Endothelial cell of umbilical vein (primary cell): ENCODE results near the gene NRG3. TPM values are rescaled to one million over a fixed set of nuclear protein-coding genes. Genes with fewer than 3 reads are reported as not detected.

Experiments
- BruUV-seq: library from RNA; stranded (reverse); fragments of 400-500 nt; replicated peaks from 2 replicates; lab custom pipeline; 2021; lab: Mats Ljungman, UMichigan
- CTCF ChIA-PET: fragments of 300-600, 350-600 bp; sonication (Branson Sonifier 250); formaldehyde crosslinking; loops from one replicate; lab custom pipeline; 2021; ENCODE audit warnings: antibody characterized with exemption, inconsistent platforms; lab: Charles Lee
- POLR2A ChIA-PET: fragments of 300-600, 350-600 bp; sonication (Branson Sonifier 250); formaldehyde crosslinking; loops from one replicate; lab custom pipeline; 2021; ENCODE audit warnings: antibody characterized with exemption, inconsistent platforms; lab: Charles Lee
- DNase-seq: peaks from one replicate; pipeline ENCODE4 v3.0.0-alpha.2; 2011; ENCODE audit warnings: low read depth, low spot score
- FAIRE-seq: peaks from 2 replicates; lab custom pipeline; 2011; peaks lifted over from hg19 to GRCh38; lab: Jason Lieb, UNC
- H2AFZ ChIP-seq: 2 replicates; pipeline ENCODE4 v1.6.0; 2012; ENCODE audit warnings: low read depth, low read length, control low read depth, inconsistent platforms
- H3K27ac ChIP-seq: 2 replicates; pipeline ENCODE4 v1.5.1; 2011; ENCODE audit warnings: low read depth, mild to moderate bottlenecking, control low read depth, low read length, moderate library complexity; ENCODE audit not compliant: insufficient read depth
- H3K27me3 ChIP-seq, 2 experiments: 2 replicates each; pipeline versions ENCODE4 v1.6.0 to v1.6.1; 2011; ENCODE audit warnings: low read length in 2 of 2, mixed read lengths in 1 of 2; ENCODE audit not compliant: control insufficient read depth in 2 of 2, insufficient read depth in 2 of 2
- H3K36me3 ChIP-seq, 2 experiments: 2 replicates in 1 of 2; 3 replicates in 1 of 2; pipeline ENCODE4 v1.5.1; 2011; ENCODE audit warnings: low read length in 2 of 2, mild to moderate bottlenecking in 1 of 2, moderate library complexity in 1 of 2; ENCODE audit not compliant: control insufficient read depth in 2 of 2, insufficient read depth in 2 of 2; ENCODE audit errors: extremely low read depth in 1 of 2
- H3K4me1 ChIP-seq: 3 replicates; pipeline ENCODE4 v1.5.1; 2011; ENCODE audit warnings: mild to moderate bottlenecking, low read length; ENCODE audit not compliant: control insufficient read depth, insufficient read depth; ENCODE audit errors: extremely low read depth
- H3K4me2 ChIP-seq: 2 replicates; pipeline ENCODE4 v1.6.1; 2011; ENCODE audit warnings: low read length, control low read depth, mixed read lengths; ENCODE audit not compliant: insufficient read depth
- H3K4me3 ChIP-seq, 3 experiments: fragments of 200-600 bp in 1 of 3; sonication (generic), shearing (Covaris generic) in 1 of 3; replicated peaks in 1 of 3; 2 replicates each; pipeline ENCODE4 v1.5.1; 2011 to 2016; ENCODE audit warnings: control low read depth in 3 of 3, low read length in 3 of 3, mild to moderate bottlenecking in 2 of 3, inconsistent platforms in 1 of 3, low read depth in 1 of 3, moderate library complexity in 1 of 3; ENCODE audit not compliant: insufficient read depth in 1 of 3
- H3K79me2 ChIP-seq: 2 replicates; pipeline ENCODE4 v1.6.0; 2012; ENCODE audit warnings: low read length, inconsistent platforms; ENCODE audit not compliant: control insufficient read depth, insufficient read depth
- H3K9ac ChIP-seq: replicated peaks from 2 replicates; pipeline ENCODE3; 2011; ENCODE audit warnings: low read length, control low read depth; ENCODE audit not compliant: insufficient read depth; ENCODE audit errors: extremely low read depth
- H3K9me1 ChIP-seq: replicated peaks from 3 replicates; pipeline ENCODE4 v1.6.0; 2011; ENCODE audit warnings: mild to moderate bottlenecking, low read length; ENCODE audit not compliant: control insufficient read depth, insufficient read depth; ENCODE audit errors: extremely low read depth
- H3K9me3 ChIP-seq: replicated peaks from 2 replicates; pipeline ENCODE4 v1.5.1; 2012; ENCODE audit warnings: low read length, inconsistent platforms; ENCODE audit not compliant: control insufficient read depth, insufficient read depth
- H4K20me1 ChIP-seq: replicated peaks from 2 replicates; pipeline ENCODE3; 2011; ENCODE audit warnings: mild to moderate bottlenecking, low read length; ENCODE audit not compliant: control insufficient read depth, insufficient read depth; ENCODE audit errors: extremely low read depth
- EZH2 ChIP-seq: IDR thresholded peaks from 2 replicates; pipeline ENCODE4 v1.6.1; 2012; ENCODE audit warnings: borderline replicate concordance, low read depth, mild to moderate bottlenecking, moderate library complexity, low read length, inconsistent platforms; ENCODE audit not compliant: severe bottlenecking
- FOS ChIP-seq: IDR thresholded peaks from 2 replicates; pipeline ENCODE4 v1.6.1; 2011; ENCODE audit warnings: mild to moderate bottlenecking, low read length, moderate library complexity, borderline replicate concordance; ENCODE audit not compliant: insufficient read depth
- MYC ChIP-seq: IDR thresholded peaks from one replicate; pipeline ENCODE4 v1.6.1; 2011; ENCODE audit warnings: mild to moderate bottlenecking, low read depth, low read length
- POLR2AphosphoS5 ChIP-seq: IDR thresholded peaks from 2 replicates; pipeline ENCODE4 v1.6.1; 2012; ENCODE audit warnings: low read depth, mild to moderate bottlenecking, control low read depth, low read length, moderate library complexity; ENCODE audit not compliant: insufficient read depth
- dilution Hi-C: fragments of 300-500 bp; cut with MboI; formaldehyde crosslinking; loops from one replicate; pipeline ENCODE4 v1.15.0; 2019; ENCODE audit warnings: low sequenced_read_pairs; ENCODE audit not compliant: extremely low pct_ligation_motif_present
- intact Hi-C: fragments of 100-400 bp; cut with micrococcal nuclease; formaldehyde crosslinking; loops from one replicate; pipeline ENCODE4 v1.10.0; 2022
- polyA plus RNA-seq, 4 experiments: library from polyadenylated mRNA; depleted of rRNA in 3 of 4; stranded (reverse) in 3 of 4; unstranded in 1 of 4; fragments of >200 nt; gene quantifications; 2 replicates each; pipeline versions ENCODE4 v1.2.1 to v1.2.3, GENCODE V29; 2011 to 2012; ENCODE audit warnings: missing spikeins in 1 of 4
- total RNA-seq: library from RNA; stranded (reverse); gene quantifications from 2 replicates; pipeline ENCODE4 v1.2.3, GENCODE V29; 2021
- TF ChIP-seq, protein P1 (sequence below), 2 donors: IDR thresholded peaks; 1 replicate in 1 of 2; 2 replicates in 1 of 2; pipeline ENCODE4 v1.5.1; 2011; ENCODE audit warnings: low read length in 2 of 2, mild to moderate bottlenecking in 2 of 2, moderate library complexity in 2 of 2, control low read depth in 1 of 2, inconsistent platforms in 1 of 2, low read depth in 1 of 2; ENCODE audit not compliant: insufficient read depth in 1 of 2; ENCODE audit errors: extremely low read depth in 1 of 2

NRG3 gene
- total and polyA plus RNA-seq, 2 donors (not counting 3 experiments of a cell fraction or from before 2014, with no cell fraction given): 1.9 to 3.9 TPM

DNA sequence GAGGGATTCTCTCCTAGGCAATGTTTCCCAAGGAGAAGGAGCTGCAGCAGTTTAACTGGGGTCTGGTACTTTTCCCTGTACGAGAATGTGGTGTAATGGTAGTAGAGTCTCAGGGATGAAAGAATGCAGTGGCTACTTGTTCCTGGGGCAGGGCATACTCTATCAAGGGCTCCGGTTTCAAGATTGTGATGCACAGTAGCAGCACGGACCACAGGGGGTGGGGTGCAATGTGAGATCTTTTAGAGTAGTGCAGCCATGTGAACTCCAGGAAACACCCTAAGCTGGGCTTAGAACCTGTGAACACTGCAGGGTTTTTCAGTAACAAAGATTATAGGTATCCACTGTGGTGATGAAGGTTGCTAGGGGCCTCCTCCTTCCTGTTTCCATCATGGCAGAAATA, 903.9 kb downstream of the NRG3 start:
- no peaks in the 10 kb centered on the region for H3K4me1 ChIP-seq
- no peak for DNase-seq
- CTCF ChIA-PET: no interaction called here
- POLR2A ChIA-PET: no interaction called here
- no peaks in the 10 kb centered on the region for H3K27me3 ChIP-seq
- intact Hi-C loops: no loop called here
- no peak overlapping the region for H2AFZ ChIP-seq
- no peaks in the 10 kb centered on the region for H3K79me2 ChIP-seq
- dilution Hi-C loops: no loop called here
- no peaks in the 10 kb centered on the region for H3K36me3 ChIP-seq
- H3K27ac ChIP-seq: no peak overlapping the region
- H4K20me1 ChIP-seq: no peaks in the 10 kb centered on the region
- H3K9me3 ChIP-seq: no peaks in the 10 kb centered on the region
- BruUV-seq: no TSS peak
- no peaks in the 10 kb centered on the region for H3K9me1 ChIP-seq
- TF ChIP-seq EZH2: no peak
- TF ChIP-seq, protein P1, sequence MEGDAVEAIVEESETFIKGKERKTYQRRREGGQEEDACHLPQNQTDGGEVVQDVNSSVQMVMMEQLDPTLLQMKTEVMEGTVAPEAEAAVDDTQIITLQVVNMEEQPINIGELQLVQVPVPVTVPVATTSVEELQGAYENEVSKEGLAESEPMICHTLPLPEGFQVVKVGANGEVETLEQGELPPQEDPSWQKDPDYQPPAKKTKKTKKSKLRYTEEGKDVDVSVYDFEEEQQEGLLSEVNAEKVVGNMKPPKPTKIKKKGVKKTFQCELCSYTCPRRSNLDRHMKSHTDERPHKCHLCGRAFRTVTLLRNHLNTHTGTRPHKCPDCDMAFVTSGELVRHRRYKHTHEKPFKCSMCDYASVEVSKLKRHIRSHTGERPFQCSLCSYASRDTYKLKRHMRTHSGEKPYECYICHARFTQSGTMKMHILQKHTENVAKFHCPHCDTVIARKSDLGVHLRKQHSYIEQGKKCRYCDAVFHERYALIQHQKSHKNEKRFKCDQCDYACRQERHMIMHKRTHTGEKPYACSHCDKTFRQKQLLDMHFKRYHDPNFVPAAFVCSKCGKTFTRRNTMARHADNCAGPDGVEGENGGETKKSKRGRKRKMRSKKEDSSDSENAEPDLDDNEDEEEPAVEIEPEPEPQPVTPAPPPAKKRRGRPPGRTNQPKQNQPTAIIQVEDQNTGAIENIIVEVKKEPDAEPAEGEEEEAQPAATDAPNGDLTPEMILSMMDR (IDR thresholded peaks at IDR 0.05; ENCODE audit: extremely low read depth in 1 of 2, insufficient read depth in 1 of 2, low read depth in 1 of 2, low read length in 2 of 2): no peak
- no peak for TF ChIP-seq FOS
- TF ChIP-seq MYC: no peak
- no peak for TF ChIP-seq POLR2AphosphoS5
- H3K4me3 ChIP-seq: no peak overlapping the region
- H3K4me2 ChIP-seq: no peak overlapping the region
- no peak overlapping the region for H3K9ac ChIP-seq
- no peak for FAIRE-seq

DNA sequence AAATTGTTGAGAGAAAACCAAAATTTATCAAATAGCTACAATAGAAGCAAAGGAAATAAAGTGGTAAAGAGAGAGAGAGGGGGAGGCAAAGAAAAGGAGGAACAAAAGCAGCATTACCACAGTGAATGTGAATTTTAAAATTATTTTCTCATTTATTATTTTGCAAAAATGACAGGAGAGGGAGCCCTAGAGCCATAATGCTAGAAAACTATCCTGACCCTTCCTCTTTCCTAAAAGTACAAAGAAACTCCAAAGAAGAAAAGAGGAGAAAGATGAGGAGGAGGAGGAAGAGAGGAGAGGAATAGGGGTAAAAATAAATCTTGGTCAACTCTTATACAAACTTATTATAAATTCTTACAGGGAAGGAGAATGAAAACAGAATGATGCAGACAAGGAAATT, 921.5 kb downstream of the NRG3 start:
- ChIA-PET POLR2A (no interaction called here), CTCF (interaction anchor here (0.7 to 4.3 kb wide), 9 partner anchors 173 to 1302 kb away, joined by 3 to 114 read pairs (median 5); no protein-coding TSS in a partner anchor)
- BruUV-seq: no TSS peak
- H3K4me2 ChIP-seq: no peak overlapping the region
- H2AFZ ChIP-seq: no peak overlapping the region
- H4K20me1 ChIP-seq: no peaks in the 10 kb centered on the region
- intact Hi-C loops: loop anchor here (1.0 to 5.0 kb wide), 3 partner anchors 171 to 1075 kb away; no protein-coding TSS in a partner anchor
- dilution Hi-C loops: no loop called here
- H3K9ac ChIP-seq: no peak overlapping the region
- DNase-seq (peak; percentile 6), FAIRE-seq (no peak)
- no peaks in the 10 kb centered on the region for H3K9me1 ChIP-seq
- no peaks in the 10 kb centered on the region for H3K27me3 ChIP-seq
- no peak overlapping the region for H3K4me3 ChIP-seq
- no peaks in the 10 kb centered on the region for H3K9me3 ChIP-seq
- no peak overlapping the region for H3K27ac ChIP-seq
- H3K36me3 ChIP-seq: no peaks in the 10 kb centered on the region
- TF ChIP-seq MYC: no peak
- TF ChIP-seq, protein P1 (IDR thresholded peaks at IDR 0.05; ENCODE audit: extremely low read depth in 1 of 2, insufficient read depth in 1 of 2, low read depth in 1 of 2, low read length in 2 of 2): peak in 1 of 2 donors; percentile 18
- no peaks in the 10 kb centered on the region for H3K79me2 ChIP-seq
- no peaks in the 10 kb centered on the region for H3K4me1 ChIP-seq
